OCI-LY3 (cell line): ENCODE measurements around the gene RNF144B.

Experiments used
- H2AFZ ChIP-seq: fragments of 200-600, 300-600 bp; shearing (Covaris generic); 2 replicates; pipeline ENCODE4 v1.6.0; 2014; ENCODE audit warnings: antibody characterized with exemption, low read depth, low read length
- H3K27ac ChIP-seq: fragments of 200-600, 300-600 bp; sonication (generic); 2 replicates; pipeline ENCODE4 v1.5.1; 2014; ENCODE audit warnings: mild to moderate bottlenecking, low read length, moderate library complexity, mixed read lengths
- H3K27me3 ChIP-seq: fragments of 200-600, 300-600 bp; sonication (generic); 2 replicates; pipeline ENCODE4 v1.6.1; 2014; ENCODE audit warnings: low read depth, low read length, mixed read lengths
- H3K36me3 ChIP-seq: fragments of 200-600, 300-600 bp; sonication (generic); replicated peaks from 2 replicates; pipeline ENCODE3; 2014; ENCODE audit warnings: low read depth, low read length, mixed read lengths
- H3K4me1 ChIP-seq: fragments of 300-600, 200-600 bp; sonication (generic); 2 replicates; pipeline ENCODE4 v1.6.1; 2014; ENCODE audit warnings: low read length, mixed read lengths
- H3K4me2 ChIP-seq: fragments of 200-600, 300-600 bp; sonication (generic); 2 replicates; pipeline ENCODE4 v1.6.1; 2014; ENCODE audit warnings: low read length, mixed read lengths
- H3K4me3 ChIP-seq: fragments of 300-600, 200-600 bp; sonication (generic); 2 replicates; pipeline ENCODE4 v1.5.1; 2014; ENCODE audit warnings: antibody characterized with exemption, mild to moderate bottlenecking, low read length, moderate library complexity
- H3K79me2 ChIP-seq: fragments of 300-600, 200-600 bp; shearing (Covaris generic); 2 replicates; pipeline ENCODE4 v1.6.1; 2014; ENCODE audit warnings: mild to moderate bottlenecking, low read length, mixed read lengths
- H3K9ac ChIP-seq: fragments of 300-600, 200-600 bp; shearing (Covaris generic); 2 replicates; pipeline ENCODE4 v1.6.0; 2014; ENCODE audit warnings: mild to moderate bottlenecking, low read length, moderate library complexity
- H3K9me3 ChIP-seq: fragments of 200-600, 300-600 bp; shearing (Covaris generic); 2 replicates; pipeline ENCODE4 v1.6.1; 2014; ENCODE audit warnings: low read length, mixed read lengths; ENCODE audit not compliant: insufficient read depth
- H4K20me1 ChIP-seq: fragments of 200-600, 300-600 bp; sonication (generic); 2 replicates; pipeline ENCODE4 v1.6.1; 2016; ENCODE audit warnings: low read length, mixed read lengths; ENCODE audit not compliant: insufficient read depth
- EZH2phosphoT487 ChIP-seq: fragments of 200-600 bp; shearing (Covaris generic); IDR thresholded peaks from 2 replicates; pipeline ENCODE4 v1.6.1; 2018; ENCODE audit warnings: antibody characterized with exemption, mixed run types, low read depth
- TF ChIP-seq, protein P1 (sequence below): fragments of 200-600, 300-600 bp; sonication (generic); IDR thresholded peaks from 2 replicates; pipeline ENCODE4 v1.5.1; 2014; ENCODE audit warnings: antibody characterized with exemption, low read length, low read depth

RNF144B gene

GRCh38 chr6:18350271-18350670 lies 36.9 kb upstream of the RNF144B start:
- H3K4me1 ChIP-seq, result peaks cover 83% of the 10 kb centered on the region
- H2AFZ ChIP-seq, result no peak overlapping the region
- peak overlapping the region; percentile 45; the same call in 1 of the 2 replicates for H3K9ac ChIP-seq
- TF ChIP-seq EZH2phosphoT487, result no peak
- TF ChIP-seq, protein P1, sequence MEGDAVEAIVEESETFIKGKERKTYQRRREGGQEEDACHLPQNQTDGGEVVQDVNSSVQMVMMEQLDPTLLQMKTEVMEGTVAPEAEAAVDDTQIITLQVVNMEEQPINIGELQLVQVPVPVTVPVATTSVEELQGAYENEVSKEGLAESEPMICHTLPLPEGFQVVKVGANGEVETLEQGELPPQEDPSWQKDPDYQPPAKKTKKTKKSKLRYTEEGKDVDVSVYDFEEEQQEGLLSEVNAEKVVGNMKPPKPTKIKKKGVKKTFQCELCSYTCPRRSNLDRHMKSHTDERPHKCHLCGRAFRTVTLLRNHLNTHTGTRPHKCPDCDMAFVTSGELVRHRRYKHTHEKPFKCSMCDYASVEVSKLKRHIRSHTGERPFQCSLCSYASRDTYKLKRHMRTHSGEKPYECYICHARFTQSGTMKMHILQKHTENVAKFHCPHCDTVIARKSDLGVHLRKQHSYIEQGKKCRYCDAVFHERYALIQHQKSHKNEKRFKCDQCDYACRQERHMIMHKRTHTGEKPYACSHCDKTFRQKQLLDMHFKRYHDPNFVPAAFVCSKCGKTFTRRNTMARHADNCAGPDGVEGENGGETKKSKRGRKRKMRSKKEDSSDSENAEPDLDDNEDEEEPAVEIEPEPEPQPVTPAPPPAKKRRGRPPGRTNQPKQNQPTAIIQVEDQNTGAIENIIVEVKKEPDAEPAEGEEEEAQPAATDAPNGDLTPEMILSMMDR, result no peak
- H3K27ac ChIP-seq, result peak overlapping the region; percentile 99
- H3K4me3 ChIP-seq, result no peak overlapping the region
- H4K20me1 ChIP-seq, result no peaks in the 10 kb centered on the region
- no peak overlapping the region for H3K4me2 ChIP-seq
- H3K36me3 ChIP-seq, result no peaks in the 10 kb centered on the region
- H3K79me2 ChIP-seq, result peaks cover 13% of the 10 kb centered on the region; the same call in 1 of the 2 replicates
- H3K9me3 ChIP-seq, result no peaks in the 10 kb centered on the region
- H3K27me3 ChIP-seq, result no peaks in the 10 kb centered on the region

GRCh38 chr6:18350712-18351111 lies 36.4 kb upstream of the RNF144B start:
- H3K9me3 ChIP-seq, result no peaks in the 10 kb centered on the region
- no peaks in the 10 kb centered on the region for H4K20me1 ChIP-seq
- peak overlapping the region; percentile 55 for H3K4me2 ChIP-seq
- peak overlapping the region; percentile 63 for H3K9ac ChIP-seq
- 0 out of 2 replicates have a peak overlapping the region, but pooled peaks have one; percentile 10 for H3K4me3 ChIP-seq
- no peaks in the 10 kb centered on the region for H3K36me3 ChIP-seq
- TF ChIP-seq, protein P1, result no peak
- H3K27me3 ChIP-seq, result no peaks in the 10 kb centered on the region
- peak overlapping the region; percentile 99 for H3K27ac ChIP-seq
- peaks cover 13% of the 10 kb centered on the region; the same call in 1 of the 2 replicates for H3K79me2 ChIP-seq
- no peak overlapping the region for H2AFZ ChIP-seq
- H3K4me1 ChIP-seq, result peaks cover 79% of the 10 kb centered on the region

GRCh38 chr6:18352001-18352400 lies 35.1 kb upstream of the RNF144B start:
- TF ChIP-seq EZH2phosphoT487, result no peak
- TF ChIP-seq, protein P1, result no peak
- Histone ChIP-seq H4K20me1 (no peaks in the 10 kb centered on the region), H3K4me1 (peaks cover 66% of the 10 kb centered on the region), H3K4me3 (no peak overlapping the region), H3K27ac (peak overlapping the region; percentile 99), H3K36me3 (no peaks in the 10 kb centered on the region), H3K9me3 (no peaks in the 10 kb centered on the region), H2AFZ (no peak overlapping the region), H3K79me2 (peaks cover 13% of the 10 kb centered on the region; the same call in 1 of the 2 replicates), H3K27me3 (no peaks in the 10 kb centered on the region), H3K4me2 (peak overlapping the region; percentile 55; the same call in 1 of the 2 replicates), H3K9ac (peak overlapping the region; percentile 63)

- H3K36me3 ChIP-seq, result no peaks in the 10 kb centered on the region
- peak overlapping the region; percentile 99 for H3K27ac ChIP-seq
- H3K4me2 ChIP-seq, result peak overlapping the region; percentile 14
- H3K9ac ChIP-seq, result peak overlapping the region; percentile 63
- no peaks in the 10 kb centered on the region for H4K20me1 ChIP-seq
- H3K4me1 ChIP-seq, result peaks cover 58% of the 10 kb centered on the region
- H3K27me3 ChIP-seq, result no peaks in the 10 kb centered on the region
- H3K4me3 ChIP-seq, result no peak overlapping the region
- H3K9me3 ChIP-seq, result no peaks in the 10 kb centered on the region
- no peak overlapping the region for H2AFZ ChIP-seq
- TF ChIP-seq, protein P1, result no peak
- TF ChIP-seq EZH2phosphoT487, result no peak
- H3K79me2 ChIP-seq, result peaks cover 11% of the 10 kb centered on the region; the same call in 1 of the 2 replicates
Observed at GRCh38 chr6:18352842-18353241, 34.3 kb upstream of the RNF144B start.
